ENCODE measurements around the gene SEMA6A.

The SEMA6A gene

DNA sequence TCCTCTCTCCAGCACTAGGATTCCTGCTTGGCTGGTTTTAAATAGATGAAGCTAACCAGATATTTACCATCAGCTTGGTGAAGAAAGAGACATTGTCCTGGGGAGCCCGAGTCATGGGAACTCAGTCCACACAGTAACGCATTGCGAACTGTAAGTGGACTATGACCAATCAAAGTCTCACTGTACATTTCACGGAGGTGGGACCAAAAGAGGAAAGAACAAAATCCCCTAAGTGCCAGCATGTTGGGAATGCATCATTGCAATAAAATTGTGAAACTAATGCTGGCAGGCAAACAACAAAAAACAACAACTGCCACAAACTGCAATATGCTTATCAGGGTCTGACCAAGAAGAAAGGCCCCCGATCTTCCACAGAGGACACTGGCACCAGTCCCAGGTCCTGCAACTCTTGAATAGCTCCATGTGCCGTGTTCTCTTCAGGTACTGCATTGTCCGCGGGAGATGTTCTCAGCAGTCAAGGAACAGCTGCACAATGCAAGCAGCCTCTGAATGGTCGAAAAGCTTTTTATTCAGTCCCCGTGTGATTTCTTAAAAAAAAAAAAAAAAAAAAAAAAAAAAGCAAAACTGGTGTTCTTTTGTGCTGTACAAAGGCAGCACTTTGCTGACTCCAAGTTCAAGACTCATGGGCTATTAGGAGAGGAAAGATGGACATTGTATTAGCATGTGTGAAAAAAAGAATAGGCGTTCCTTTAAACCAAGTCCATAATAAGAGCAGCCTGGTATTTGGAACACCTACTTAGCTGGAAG is 38.1 kb downstream of the SEMA6A start:
- no peak for DNase-seq (ENCODE audit: low spot score)
- in situ Hi-C loops (cut with MboI; ENCODE audit: low pct_unique_long_range_greater_than_20kb, low sequenced_read_pairs, unreplicated experiment): no loop called here
- TF ChIP-seq, protein P1, sequence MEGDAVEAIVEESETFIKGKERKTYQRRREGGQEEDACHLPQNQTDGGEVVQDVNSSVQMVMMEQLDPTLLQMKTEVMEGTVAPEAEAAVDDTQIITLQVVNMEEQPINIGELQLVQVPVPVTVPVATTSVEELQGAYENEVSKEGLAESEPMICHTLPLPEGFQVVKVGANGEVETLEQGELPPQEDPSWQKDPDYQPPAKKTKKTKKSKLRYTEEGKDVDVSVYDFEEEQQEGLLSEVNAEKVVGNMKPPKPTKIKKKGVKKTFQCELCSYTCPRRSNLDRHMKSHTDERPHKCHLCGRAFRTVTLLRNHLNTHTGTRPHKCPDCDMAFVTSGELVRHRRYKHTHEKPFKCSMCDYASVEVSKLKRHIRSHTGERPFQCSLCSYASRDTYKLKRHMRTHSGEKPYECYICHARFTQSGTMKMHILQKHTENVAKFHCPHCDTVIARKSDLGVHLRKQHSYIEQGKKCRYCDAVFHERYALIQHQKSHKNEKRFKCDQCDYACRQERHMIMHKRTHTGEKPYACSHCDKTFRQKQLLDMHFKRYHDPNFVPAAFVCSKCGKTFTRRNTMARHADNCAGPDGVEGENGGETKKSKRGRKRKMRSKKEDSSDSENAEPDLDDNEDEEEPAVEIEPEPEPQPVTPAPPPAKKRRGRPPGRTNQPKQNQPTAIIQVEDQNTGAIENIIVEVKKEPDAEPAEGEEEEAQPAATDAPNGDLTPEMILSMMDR (IDR thresholded peaks at IDR 0.05; ENCODE audit: extremely low read depth, insufficient read depth, missing control alignments): no peak

GRCh38 chr5:116534964-116535651 is 39.5 kb downstream of the SEMA6A start:
- TF ChIP-seq, protein P1 (IDR thresholded peaks at IDR 0.05; ENCODE audit: extremely low read depth, insufficient read depth, missing control alignments): no peak
- in situ Hi-C loops (cut with MboI; ENCODE audit: low pct_unique_long_range_greater_than_20kb, low sequenced_read_pairs, unreplicated experiment): no loop called here
- no peak for DNase-seq (ENCODE audit: low spot score)

GRCh38 chr5:116532762-116533525 is 41.7 kb downstream of the SEMA6A start:
- in situ Hi-C loops (cut with MboI; ENCODE audit: low pct_unique_long_range_greater_than_20kb, low sequenced_read_pairs, unreplicated experiment): no loop called here
- DNase-seq (ENCODE audit: low spot score): no peak
- TF ChIP-seq, protein P1 (IDR thresholded peaks at IDR 0.05; ENCODE audit: extremely low read depth, insufficient read depth, missing control alignments): no peak

DNA sequence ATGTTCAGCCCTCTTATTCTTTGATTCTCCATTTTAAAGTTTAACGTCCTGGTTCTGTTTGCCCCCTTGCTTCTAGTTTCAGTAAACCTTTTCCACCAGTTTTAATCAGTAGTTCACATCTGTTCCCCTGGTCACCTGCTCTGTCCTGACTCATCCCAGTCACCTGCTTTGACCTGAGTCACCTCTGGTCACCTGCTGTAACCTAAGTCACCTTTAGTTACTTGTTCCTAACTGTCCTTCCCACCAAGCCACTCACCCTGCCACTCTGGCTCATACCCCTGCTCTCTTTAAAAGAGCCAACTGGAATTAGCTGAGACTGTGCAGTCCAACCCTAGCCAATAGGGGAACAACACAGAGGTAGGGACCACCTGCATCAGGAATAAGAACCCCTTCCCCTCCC is 43.0 kb downstream of the SEMA6A start:
- in situ Hi-C loops (cut with MboI; ENCODE audit: low pct_unique_long_range_greater_than_20kb, low sequenced_read_pairs, unreplicated experiment): no loop called here
- TF ChIP-seq, protein P1 (IDR thresholded peaks at IDR 0.05; ENCODE audit: extremely low read depth, insufficient read depth, missing control alignments): no peak
- no peak for DNase-seq (ENCODE audit: low spot score)

DNA sequence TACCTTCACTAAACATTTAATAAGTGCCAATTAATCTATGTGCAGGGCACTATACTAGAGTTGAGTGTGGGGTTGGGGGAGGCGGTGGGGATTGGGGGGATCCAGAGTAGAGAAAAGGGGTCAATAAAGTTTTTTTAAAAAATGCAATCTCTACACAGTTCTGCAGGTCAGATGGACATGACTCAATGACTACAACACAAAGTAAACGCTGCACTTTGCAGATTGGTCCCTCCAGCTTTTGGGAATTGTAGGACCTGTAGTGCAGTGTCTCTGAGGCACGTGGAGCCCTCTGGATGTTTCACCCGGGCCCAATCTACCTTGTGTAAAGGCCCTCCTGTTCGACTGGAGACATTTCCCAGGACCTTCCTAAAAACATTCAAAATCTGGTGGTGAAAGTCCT is 43.5 kb downstream of the SEMA6A start:
- no peak for DNase-seq (ENCODE audit: low spot score)
- in situ Hi-C loops (cut with MboI; ENCODE audit: low pct_unique_long_range_greater_than_20kb, low sequenced_read_pairs, unreplicated experiment): no loop called here
- TF ChIP-seq, protein P1 (IDR thresholded peaks at IDR 0.05; ENCODE audit: extremely low read depth, insufficient read depth, missing control alignments): no peak

- TF ChIP-seq, protein P1 (IDR thresholded peaks at IDR 0.05; ENCODE audit: extremely low read depth, insufficient read depth, missing control alignments): no peak
- in situ Hi-C loops (cut with MboI; ENCODE audit: low pct_unique_long_range_greater_than_20kb, low sequenced_read_pairs, unreplicated experiment): no loop called here
- no peak for DNase-seq (ENCODE audit: low spot score)
Measured at GRCh38 chr5:116530276-116530675, 44.3 kb downstream of the SEMA6A start.

Measured in GM13977 (cell line).